Measurements from ENCODE around the gene SMIM43.

Gene SMIM43

GRCh38 chr4:121764702-121765367, at the start of gene SMIM43:
TSS of gene SMIM43 (minus strand) at chr4:121765164. CDS start at chr4:121765105, 59 bp downstream.
- no peak for DNase-seq

DNA sequence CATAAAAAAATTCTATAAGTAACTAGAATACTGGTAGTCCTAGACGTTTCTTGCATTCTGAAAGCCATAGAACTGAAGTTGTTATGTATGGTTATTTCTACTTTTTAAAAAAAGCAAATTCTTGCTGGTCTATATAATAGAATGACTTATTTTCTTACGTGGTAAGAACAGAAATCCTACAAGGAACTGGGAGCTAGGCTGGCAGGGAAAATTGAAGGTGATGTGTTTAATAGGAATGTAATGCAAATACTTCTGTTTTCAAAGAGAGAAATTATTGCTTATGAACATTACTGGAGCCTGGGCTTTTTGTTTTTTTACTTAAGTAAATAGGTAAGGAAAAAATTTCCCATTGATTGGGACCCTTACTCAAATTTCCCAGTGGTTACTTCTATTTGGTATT, 49.8 kb upstream of the SMIM43 start:
- DNase-seq = no peak

DNA sequence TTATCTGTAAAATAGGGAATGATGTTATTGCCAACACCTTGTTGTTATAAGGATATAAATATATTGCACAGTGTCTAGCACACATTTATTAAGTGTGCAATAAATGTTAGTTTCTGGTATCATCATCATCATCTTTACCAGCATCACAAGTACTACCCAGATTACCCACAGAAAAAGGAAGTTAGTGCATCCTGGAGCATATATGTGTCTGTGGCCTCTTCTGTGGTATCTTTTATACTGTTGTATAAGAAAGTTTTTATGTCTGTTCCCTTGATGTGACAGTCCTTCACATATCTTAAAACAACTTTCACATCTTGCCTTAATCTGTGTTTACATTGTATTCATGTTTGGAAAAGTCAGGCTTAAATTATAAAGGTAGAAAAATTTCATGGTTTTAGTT, 46.2 kb upstream of the SMIM43 start:
- no peak for DNase-seq

DNA sequence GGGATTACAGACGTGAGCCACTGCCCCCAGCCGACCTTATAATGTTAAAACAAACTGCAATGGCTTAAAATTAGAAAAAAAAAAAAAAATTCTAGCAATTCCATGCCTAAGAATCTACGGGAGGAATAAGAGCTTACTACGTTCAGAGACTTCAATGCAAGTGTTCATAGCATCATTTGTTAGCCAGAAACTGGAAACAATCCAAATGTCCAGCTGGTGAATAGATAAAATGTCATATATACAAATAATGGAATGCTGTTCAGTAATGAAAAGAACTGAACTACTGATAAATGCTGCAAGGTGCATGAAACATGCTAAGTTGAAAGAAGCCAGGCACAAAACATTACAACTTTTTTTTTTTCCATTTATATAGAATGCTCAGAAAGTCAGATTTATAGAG, 41.4 kb upstream of the SMIM43 start:
- no peak for DNase-seq

GRCh38 chr4:121801715-121802075, 36.7 kb upstream of the SMIM43 start:
- no peak for DNase-seq

DNA sequence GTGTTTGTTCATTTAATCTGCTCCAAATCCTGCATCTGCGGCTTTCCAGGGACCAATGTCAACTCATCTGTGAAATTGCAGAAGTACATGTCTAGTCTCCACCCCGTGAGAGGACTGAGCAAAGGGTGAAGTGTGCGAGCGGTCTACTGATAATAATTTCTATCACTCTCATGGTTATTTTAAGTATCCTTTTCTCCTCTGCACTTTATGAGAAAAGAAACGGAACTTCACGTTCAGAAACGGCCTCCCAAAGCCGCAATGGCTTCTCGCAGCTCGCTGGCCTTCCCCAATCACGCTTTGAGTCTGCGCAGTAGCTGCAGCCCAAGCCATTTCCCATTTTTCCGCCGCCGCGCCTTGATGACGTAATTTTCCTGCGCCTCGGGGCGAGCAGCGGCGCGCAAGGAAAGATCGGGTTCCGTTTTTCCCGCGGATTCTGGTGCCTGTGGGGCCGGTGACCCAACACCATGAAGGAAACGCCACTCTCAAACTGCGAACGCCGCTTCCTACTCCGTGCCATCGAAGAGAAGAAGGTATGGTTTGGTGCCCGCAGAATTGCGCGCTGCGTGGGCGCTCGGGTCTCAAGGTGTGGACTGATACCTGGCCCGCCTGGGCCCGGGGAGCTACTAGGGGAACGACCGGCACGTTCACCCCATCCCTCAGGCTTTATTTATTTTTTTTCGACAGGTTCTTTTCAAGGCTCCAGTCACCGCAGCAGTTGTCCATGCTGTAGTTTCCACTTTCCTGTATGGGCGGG, 36.2 kb upstream of the SMIM43 start, which contains the start of gene EXOSC9:
EXOSC9 (plus strand) TSS at position 363 of the 754 bp plus-strand sequence; CDS start at position 465, 102 bp downstream.
- peak; percentile 81 for DNase-seq

DNA sequence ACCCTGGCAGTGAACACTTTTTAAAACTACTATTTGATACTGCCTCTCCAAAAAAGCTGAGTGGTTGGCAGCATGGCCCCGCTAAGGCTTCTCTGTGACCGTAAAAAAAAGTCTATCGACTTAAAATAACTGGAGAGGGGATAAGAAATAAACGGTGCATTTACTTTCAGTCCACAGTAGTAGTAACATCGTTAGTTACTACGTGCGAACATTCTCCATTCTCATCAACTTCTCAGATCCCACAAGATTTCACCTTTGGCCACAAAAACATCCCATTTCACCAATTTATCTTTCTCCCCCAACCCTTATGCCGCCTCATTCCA, 35.6 kb upstream of the SMIM43 start:
- DNase-seq = no peak

DNA sequence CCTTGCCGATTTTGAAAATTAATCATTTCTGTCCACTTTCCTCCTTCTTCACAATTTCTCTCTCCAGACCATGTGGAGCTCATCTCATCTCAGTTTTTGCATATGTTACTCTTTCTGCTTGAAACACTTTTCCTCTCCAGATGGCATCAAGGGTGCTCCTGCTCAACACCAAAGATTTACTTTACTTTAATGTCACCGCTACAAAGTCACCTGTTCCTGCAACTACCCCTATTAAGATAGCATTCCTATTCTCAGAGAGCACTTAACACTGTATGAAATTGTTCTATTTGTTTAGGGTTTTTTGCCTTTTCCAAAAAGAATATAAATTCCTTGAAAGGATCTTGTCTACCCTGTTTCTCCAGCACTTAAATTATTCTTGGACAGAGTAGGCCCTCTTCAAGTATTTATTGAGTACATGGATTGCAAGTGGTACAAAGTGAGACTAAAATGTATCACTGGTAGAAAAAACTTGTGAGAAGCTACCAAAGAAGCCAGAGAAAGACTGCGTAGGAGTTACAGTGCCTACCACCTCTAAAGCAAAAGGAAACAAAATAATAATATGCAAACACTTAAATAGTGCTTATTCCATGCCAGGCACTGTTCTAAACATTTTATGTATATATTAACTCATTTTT, 35.0 kb upstream of the SMIM43 start:
- no peak for DNase-seq

GRCh38 chr4:121799208-121799823, 34.4 kb upstream of the SMIM43 start:
- no peak for DNase-seq

DNA sequence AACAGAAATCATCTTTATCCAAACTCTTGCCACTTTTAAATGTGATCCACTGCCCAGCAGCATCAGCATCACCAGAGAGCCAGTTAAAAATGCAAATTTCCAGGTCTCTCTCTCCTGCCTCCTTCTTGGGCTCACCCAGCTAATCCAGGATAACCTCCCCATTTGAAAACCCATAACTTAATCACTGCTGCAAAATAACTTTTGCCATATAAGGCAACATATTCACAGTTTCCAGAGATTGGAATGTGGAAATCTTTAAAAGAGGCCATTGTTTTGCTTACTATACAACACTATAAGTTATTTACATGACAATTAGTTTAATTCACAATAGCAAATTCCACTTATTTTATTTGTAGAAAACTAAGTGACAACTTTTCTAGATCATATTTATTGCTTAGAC, 31.3 kb upstream of the SMIM43 start:
- no peak for DNase-seq

GRCh38 chr4:121794505-121795188, 29.7 kb upstream of the SMIM43 start:
- DNase-seq = no peak

- DNase-seq = no peak
Observed at GRCh38 chr4:121792966-121793365, 28.0 kb upstream of the SMIM43 start.

DNA sequence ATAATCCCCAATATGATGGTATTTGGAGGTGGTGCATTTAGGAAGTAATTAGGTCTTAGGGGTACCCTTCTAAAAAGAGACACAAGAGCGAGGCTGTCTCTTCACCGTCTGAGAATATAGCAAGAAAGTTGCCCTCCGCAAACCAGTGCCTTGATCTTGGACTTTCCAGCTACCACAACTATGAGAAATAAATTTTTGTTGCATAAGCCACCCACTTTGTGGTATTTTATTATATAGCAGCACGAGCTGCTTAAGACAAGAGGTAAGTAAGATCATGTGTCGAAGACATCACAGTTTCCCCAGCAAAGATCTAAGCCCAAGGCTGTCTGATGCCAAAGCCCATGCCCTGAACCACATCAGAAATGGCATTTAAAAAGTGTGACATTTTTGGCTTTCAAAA, 26.5 kb upstream of the SMIM43 start:
- no peak for DNase-seq

DNA sequence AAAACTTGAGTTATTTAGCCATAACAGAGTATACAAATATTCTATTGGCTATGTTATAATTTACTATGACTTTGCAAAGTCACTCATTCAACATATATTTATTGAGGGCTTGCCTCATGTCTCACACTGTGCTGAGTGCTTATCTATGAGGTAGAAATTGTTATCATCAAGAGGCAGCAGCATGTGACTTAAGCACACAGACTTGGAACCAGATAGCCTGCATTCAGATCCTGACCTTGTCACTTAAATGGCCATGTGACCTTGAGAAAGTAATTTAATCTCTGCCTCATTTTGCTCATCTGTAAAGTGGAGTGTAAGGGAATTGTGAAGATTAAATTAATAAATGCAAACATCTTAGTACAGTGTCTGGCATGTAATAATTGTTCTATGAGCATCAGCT, 26.0 kb upstream of the SMIM43 start:
- no peak for DNase-seq

DNA sequence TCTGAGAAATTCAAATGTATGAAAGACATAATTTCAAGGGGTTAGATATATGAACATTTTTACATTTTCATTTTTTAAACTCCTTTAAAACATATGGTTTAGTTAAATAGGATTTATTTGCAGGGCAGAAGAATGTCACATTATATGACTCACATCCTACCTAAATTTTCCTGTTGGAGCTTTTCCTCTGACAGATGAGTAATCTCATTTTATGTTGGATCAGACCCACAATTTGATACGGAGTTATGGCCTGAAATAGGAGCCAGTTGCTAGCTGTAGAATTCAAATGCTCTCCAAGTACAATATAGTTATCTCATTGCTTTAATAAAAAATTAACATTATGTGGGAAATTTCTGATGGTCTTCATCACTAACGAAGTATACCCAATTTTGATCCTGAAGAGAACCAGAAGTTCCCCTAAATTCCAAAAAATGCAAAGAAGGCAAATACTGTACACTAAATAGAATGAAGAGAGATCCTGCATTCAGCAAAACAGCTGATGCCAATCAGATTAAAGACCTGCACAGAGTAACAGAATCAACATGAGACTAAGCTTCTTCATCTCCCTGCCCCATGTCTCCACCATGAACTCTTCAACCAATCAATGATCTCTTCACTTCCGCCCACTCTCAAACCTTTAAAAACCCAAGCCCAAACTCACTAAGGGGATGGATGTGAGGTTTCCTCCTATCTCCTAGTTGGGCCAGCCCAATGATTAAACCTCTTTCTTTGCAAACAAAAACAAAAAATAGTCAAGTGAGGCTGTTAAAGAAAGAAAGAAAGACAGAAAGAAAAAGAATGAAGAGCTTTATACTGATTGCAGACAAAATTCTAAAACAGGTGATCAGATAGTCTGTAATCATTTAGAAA, 25.2 kb upstream of the SMIM43 start:
- DNase-seq = no peak

DNA sequence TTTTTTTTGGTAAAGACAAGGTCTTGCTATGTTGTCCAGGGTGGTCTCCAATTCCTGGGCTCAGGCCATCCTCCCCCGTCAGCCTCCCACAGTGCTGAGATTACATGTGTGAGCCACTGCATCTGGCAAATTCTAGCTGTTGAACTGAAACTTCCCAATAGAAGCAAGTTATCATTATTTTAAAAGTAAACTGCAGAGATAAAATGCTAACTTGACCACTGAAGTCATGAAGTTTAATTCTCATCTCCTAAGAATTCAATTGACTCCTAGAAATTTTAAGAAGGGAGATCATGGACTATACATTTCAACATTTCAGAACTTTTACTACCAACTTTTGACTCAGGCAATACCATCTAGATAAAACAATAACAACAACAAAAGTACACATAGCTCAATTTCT, 24.5 kb upstream of the SMIM43 start:
- DNase-seq = no peak

GRCh38 chr4:121788896-121789295, 23.9 kb upstream of the SMIM43 start:
- DNase-seq = no peak

DNA sequence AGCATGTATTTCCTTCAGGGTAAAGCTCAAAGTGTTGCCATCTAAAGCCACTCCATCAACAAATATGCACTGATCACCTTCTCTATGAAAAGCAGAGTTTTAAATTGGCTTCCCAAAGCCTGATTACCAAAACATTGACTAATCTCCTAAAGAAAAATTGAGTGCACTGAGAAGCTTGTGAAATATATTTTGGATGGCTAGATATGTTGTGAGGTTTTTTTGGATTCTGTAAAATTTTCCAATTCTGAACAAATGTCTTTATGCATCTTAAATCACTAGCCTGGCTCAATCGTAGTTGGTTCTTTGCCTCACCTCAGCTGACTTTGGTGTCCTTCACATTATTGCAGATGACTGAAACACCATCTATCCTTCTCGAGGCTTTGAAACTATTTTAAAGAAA, 21.3 kb upstream of the SMIM43 start:
- no peak for DNase-seq

GRCh38 chr4:121785479-121785878, 20.5 kb upstream of the SMIM43 start:
- no peak for DNase-seq

- no peak for DNase-seq
Observed at GRCh38 chr4:121784975-121785374, 20.0 kb upstream of the SMIM43 start.

GRCh38 chr4:121784401-121784800, 19.4 kb upstream of the SMIM43 start:
- no peak for DNase-seq

GRCh38 chr4:121783210-121783609, 18.2 kb upstream of the SMIM43 start:
- DNase-seq = no peak

All from NCI-H1048 (cell line).